Measurements from ENCODE around the gene SNRK.

DNA sequence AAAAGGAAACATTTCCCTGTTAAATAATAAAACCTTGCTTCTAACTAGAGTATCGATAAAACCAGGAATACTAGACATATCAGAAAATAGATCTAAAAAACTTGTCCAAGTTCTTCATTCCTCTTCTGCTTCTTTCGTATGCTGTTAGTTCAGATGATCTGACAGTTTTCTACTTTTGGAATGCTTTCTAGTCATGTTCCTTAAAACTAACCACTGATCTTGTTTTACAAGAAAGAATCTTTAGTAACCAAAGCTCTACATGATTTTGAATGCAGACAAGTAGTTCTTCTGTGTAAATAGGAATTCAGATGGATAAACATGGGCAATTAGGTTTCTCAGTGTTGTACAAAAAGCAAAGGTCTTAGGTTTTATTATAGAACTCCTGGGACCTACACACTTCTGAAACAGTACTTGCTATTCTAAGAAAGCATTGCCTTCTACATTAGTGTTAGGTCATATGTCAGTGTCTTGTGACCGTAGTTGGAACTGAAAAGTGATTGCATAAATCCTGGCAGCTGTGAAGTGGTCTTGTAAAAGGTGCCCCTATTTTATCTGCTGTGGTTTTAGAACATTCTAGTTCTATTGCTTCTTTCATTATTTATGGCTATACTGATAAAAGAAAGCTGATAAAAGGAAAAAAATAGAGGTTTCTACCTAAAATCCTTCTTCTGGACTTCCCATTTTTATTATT, 40.7 kb downstream of the SNRK start:
- TF ChIP-seq CTCF (IDR thresholded peaks at IDR 0.05; ENCODE audit: borderline replicate concordance, extremely low read depth, low read length, poor library complexity, severe bottlenecking) (no peak), EZH2 (IDR thresholded peaks at IDR 0.05; ENCODE audit: borderline replicate concordance, low read depth, low read length, severe bottlenecking) (no peak)

Data from DND-41 (cell line).